ENCODE results near the gene ERBB4. TPM values are rescaled to one million over a fixed set of nuclear protein-coding genes. Genes with fewer than 3 reads are reported as not detected.
"Not testable (repeated sequence)": the region's sequence is repeated elsewhere in the genome, so short reads cannot be mapped to it uniquely, and the experiment has no call there.

Gene ERBB4
- total RNA-seq, 1 donor from 2014 or later = 2.8 TPM

GRCh38 chr2:212488611-212489010, 50.0 kb downstream of the ERBB4 start:
- H3K36me3 Mint-ChIP-seq (ENCODE audit: unreplicated experiment) = no peaks in the 10 kb centered on the region
- no peaks in the 10 kb centered on the region for H3K9me3 Mint-ChIP-seq (ENCODE audit: unreplicated experiment)
- DNase-seq (ENCODE audit: extremely low spot score, unreplicated experiment) = no peak
- no peak for TF ChIP-seq CTCF (IDR thresholded peaks at IDR 0.05)
- peaks cover 1% of the 10 kb centered on the region for H3K4me1 Mint-ChIP-seq (ENCODE audit: unreplicated experiment)
- H3K27me3 Mint-ChIP-seq (ENCODE audit: unreplicated experiment) = no peaks in the 10 kb centered on the region
- H3K27ac Mint-ChIP-seq (ENCODE audit: unreplicated experiment) = no peak overlapping the region
- no peak overlapping the region for H3K4me3 Mint-ChIP-seq (ENCODE audit: unreplicated experiment)

GRCh38 chr2:212484563-212485080, 54.0 kb downstream of the ERBB4 start:
- no peak for DNase-seq (ENCODE audit: extremely low spot score, unreplicated experiment)
- H3K36me3 Mint-ChIP-seq (ENCODE audit: unreplicated experiment) = no peaks in the 10 kb centered on the region
- TF ChIP-seq CTCF (IDR thresholded peaks at IDR 0.05) = no peak
- no peak overlapping the region for H3K27ac Mint-ChIP-seq (ENCODE audit: unreplicated experiment)
- H3K4me3 Mint-ChIP-seq (ENCODE audit: unreplicated experiment) = no peak overlapping the region
- H3K9me3 Mint-ChIP-seq (ENCODE audit: unreplicated experiment) = no peaks in the 10 kb centered on the region
- peaks cover 1% of the 10 kb centered on the region for H3K4me1 Mint-ChIP-seq (ENCODE audit: unreplicated experiment)
- H3K27me3 Mint-ChIP-seq (ENCODE audit: unreplicated experiment) = no peaks in the 10 kb centered on the region

- Mint-ChIP-seq H3K27me3 (ENCODE audit: unreplicated experiment) (no peaks in the 10 kb centered on the region), H3K4me1 (ENCODE audit: unreplicated experiment) (no peaks in the 10 kb centered on the region), H3K36me3 (ENCODE audit: unreplicated experiment) (no peaks in the 10 kb centered on the region), H3K27ac (ENCODE audit: unreplicated experiment) (no peak overlapping the region), H3K9me3 (ENCODE audit: unreplicated experiment) (no peaks in the 10 kb centered on the region), H3K4me3 (ENCODE audit: unreplicated experiment) (no peak overlapping the region)
- TF ChIP-seq CTCF (IDR thresholded peaks at IDR 0.05) = no peak
- DNase-seq (ENCODE audit: extremely low spot score, unreplicated experiment) = no peak
Observed at GRCh38 chr2:212480447-212480846, 58.2 kb downstream of the ERBB4 start.

GRCh38 chr2:212477571-212477970, 61.0 kb downstream of the ERBB4 start:
- TF ChIP-seq CTCF (IDR thresholded peaks at IDR 0.05) = no peak
- H3K27ac Mint-ChIP-seq (ENCODE audit: unreplicated experiment) = no peak overlapping the region
- no peaks in the 10 kb centered on the region for H3K4me1 Mint-ChIP-seq (ENCODE audit: unreplicated experiment)
- DNase-seq (ENCODE audit: extremely low spot score, unreplicated experiment) = no peak
- H3K36me3 Mint-ChIP-seq (ENCODE audit: unreplicated experiment) = no peaks in the 10 kb centered on the region
- no peaks in the 10 kb centered on the region for H3K9me3 Mint-ChIP-seq (ENCODE audit: unreplicated experiment)
- no peak overlapping the region for H3K4me3 Mint-ChIP-seq (ENCODE audit: unreplicated experiment)
- H3K27me3 Mint-ChIP-seq (ENCODE audit: unreplicated experiment) = no peaks in the 10 kb centered on the region

- no peaks in the 10 kb centered on the region for H3K27me3 Mint-ChIP-seq (ENCODE audit: unreplicated experiment)
- H3K4me1 Mint-ChIP-seq (ENCODE audit: unreplicated experiment) = no peaks in the 10 kb centered on the region
- no peaks in the 10 kb centered on the region for H3K36me3 Mint-ChIP-seq (ENCODE audit: unreplicated experiment)
- no peak overlapping the region for H3K4me3 Mint-ChIP-seq (ENCODE audit: unreplicated experiment)
- no peak for DNase-seq (ENCODE audit: extremely low spot score, unreplicated experiment)
- no peaks in the 10 kb centered on the region for H3K9me3 Mint-ChIP-seq (ENCODE audit: unreplicated experiment)
- TF ChIP-seq CTCF (IDR thresholded peaks at IDR 0.05) = no peak
- no peak overlapping the region for H3K27ac Mint-ChIP-seq (ENCODE audit: unreplicated experiment)
Observed at GRCh38 chr2:212473211-212473610, 65.4 kb downstream of the ERBB4 start.

- not testable (repeated sequence) for H3K9me3 Mint-ChIP-seq (ENCODE audit: unreplicated experiment); H3K27me3 Mint-ChIP-seq (ENCODE audit: unreplicated experiment); DNase-seq (ENCODE audit: extremely low spot score, unreplicated experiment); H3K27ac Mint-ChIP-seq (ENCODE audit: unreplicated experiment); H3K4me3 Mint-ChIP-seq (ENCODE audit: unreplicated experiment); H3K4me1 Mint-ChIP-seq (ENCODE audit: unreplicated experiment); H3K36me3 Mint-ChIP-seq (ENCODE audit: unreplicated experiment)
Observed at GRCh38 chr2:212467551-212467950, 71.1 kb downstream of the ERBB4 start.
